GM06990 (cell line): ENCODE measurements around the gene RPS29.
"Not testable (repeated sequence)": the region's sequence is repeated elsewhere in the genome, so short reads cannot be mapped to it uniquely, and the experiment has no call there.

Experiments used
- DNase-seq: peaks from one replicate; pipeline ENCODE4 v3.0.0-alpha.2; 2011; ENCODE audit not compliant: insufficient read length; ENCODE audit errors: extremely low read depth
- H3K27me3 ChIP-seq: replicated peaks from 2 replicates; pipeline ENCODE4 v1.6.0; 2011; ENCODE audit warnings: low read length; ENCODE audit not compliant: control insufficient read depth, insufficient read depth
- H3K36me3 ChIP-seq: 2 replicates; pipeline ENCODE4 v1.5.1; 2011; ENCODE audit warnings: low read length; ENCODE audit not compliant: control insufficient read depth, insufficient read depth
- H3K4me3 ChIP-seq: replicated peaks from 2 replicates; pipeline ENCODE4 v1.5.1; 2011; ENCODE audit warnings: low read depth, mild to moderate bottlenecking, control low read depth, low read length
- CTCF ChIP-seq: IDR thresholded peaks from 2 replicates; pipeline ENCODE4 v1.5.1; 2011; ENCODE audit warnings: low read length, control low read depth, mild to moderate bottlenecking, inconsistent platforms; ENCODE audit not compliant: insufficient read depth, poor library complexity, severe bottlenecking

RPS29 gene

GRCh38 chr14:49623387-49623786 is 37.2 kb upstream of the RPS29 start:
- H3K4me3 ChIP-seq, result peak overlapping the region; percentile 95
- no peaks in the 10 kb centered on the region for H3K27me3 ChIP-seq
- H3K36me3 ChIP-seq, result no peaks in the 10 kb centered on the region
- no peak for TF ChIP-seq CTCF
- DNase-seq, result no peak

DNA sequence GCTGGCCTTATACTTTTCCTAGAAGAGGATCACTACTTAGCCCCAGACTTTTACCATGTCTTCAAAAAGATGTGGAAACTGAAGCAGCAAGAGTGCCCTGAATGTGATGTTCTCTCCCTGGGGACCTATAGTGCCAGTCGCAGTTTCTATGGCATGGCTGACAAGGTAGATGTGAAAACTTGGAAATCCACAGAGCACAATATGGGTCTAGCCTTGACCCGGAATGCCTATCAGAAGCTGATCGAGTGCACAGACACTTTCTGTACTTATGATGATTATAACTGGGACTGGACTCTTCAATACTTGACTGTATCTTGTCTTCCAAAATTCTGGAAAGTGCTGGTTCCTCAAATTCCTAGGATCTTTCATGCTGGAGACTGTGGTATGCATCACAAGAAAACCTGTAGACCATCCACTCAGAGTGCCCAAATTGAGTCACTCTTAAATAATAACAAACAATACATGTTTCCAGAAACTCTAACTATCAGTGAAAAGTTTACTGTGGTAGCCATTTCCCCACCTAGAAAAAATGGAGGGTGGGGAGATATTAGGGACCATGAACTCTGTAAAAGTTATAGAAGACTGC is 35.9 kb upstream of the RPS29 start:
- no peak for TF ChIP-seq CTCF
- H3K27me3 ChIP-seq, result no peaks in the 10 kb centered on the region
- H3K4me3 ChIP-seq, result peak overlapping the region; percentile 95
- no peak for DNase-seq
- H3K36me3 ChIP-seq, result no peaks in the 10 kb centered on the region

DNA sequence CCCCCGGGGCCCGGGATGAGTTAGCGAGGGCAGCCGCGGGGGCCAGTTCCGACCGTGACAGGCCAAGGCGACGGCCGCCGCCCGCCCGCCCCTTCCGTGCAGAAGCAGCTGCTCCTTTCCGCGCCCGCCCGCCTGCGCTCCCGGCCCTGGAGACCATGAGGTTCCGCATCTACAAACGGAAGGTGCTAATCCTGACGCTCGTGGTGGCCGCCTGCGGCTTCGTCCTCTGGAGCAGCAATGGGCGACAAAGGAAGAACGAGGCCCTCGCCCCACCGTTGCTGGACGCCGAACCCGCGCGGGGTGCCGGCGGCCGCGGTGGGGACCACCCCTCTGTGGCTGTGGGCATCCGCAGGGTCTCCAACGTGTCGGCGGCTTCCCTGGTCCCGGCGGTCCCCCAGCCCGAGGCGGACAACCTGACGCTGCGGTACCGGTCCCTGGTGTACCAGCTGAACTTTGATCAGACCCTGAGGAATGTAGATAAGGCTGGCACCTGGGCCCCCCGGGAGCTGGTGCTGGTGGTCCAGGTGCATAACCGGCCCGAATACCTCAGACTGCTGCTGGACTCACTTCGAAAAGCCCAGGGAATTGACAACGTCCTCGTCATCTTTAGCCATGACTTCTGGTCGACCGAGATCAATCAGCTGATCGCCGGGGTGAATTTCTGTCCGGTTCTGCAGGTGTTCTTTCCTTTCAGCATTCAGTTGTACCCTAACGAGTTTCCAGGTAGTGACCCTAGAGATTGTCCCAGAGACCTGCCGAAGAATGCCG is 35.1 kb upstream of the RPS29 start:
- H3K4me3 ChIP-seq, result peak overlapping the region; percentile 95

DNA sequence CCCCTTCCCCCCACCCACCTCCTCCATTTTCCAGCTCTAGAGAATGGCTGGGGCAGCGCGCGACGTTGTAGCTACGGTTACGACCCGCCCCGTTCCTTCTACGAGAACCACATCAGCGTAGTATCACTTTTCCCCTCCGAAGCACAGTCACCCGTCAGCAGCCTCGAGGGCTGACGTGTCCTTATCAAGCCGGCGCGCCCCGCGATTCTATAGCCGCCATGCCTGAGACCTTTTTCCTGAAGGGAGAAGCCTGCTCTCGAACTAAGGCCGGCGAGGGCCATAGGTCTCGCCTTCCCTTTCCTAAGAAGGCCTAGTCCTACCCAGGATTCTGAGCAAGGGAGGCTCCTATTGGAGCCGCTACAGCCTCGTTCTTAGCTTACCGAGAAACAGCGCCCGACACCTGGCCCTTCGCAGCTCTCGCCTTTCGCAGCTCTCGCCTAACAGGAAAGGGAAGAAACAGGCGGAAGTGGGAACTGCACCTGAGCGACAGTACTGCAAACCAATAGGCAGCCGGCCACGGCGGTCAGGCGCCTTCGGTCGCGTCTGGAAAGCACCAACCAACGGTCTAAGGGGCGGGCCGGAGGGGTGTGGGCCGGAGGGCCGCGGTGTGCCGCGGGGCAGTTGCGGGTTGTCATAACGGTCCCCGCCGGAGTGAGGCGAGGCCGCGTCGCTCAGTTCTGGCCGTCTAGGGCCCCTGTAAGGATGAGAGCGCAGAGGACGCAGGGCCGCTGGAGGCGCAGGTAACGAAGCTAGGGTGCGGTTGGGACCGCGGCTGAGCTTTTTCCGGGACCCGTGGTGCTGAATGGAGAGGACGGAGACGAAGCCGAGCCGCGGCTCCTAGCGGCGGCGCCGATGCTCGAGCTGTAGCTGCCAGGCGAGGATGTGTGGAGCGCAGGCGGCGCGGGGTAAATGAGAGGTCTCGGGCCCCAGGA is 34.3 kb upstream of the RPS29 start, which contains the start of the genes MGAT2 and RPL36AL:
Gene MGAT2 (plus strand): TSS at position 618 of the 932 bp plus-strand sequence. CDS start 470 bp downstream, outside the sequence.
Gene RPL36AL (minus strand): TSS at position 445 of the 932 bp plus-strand sequence. CDS start 1,522 bp downstream, outside the sequence.
- peak; percentile 26 for TF ChIP-seq CTCF
- peak; percentile 98 for DNase-seq
- Histone ChIP-seq H3K4me3 (peak within 1 kb of the TSS; percentile 95), H3K27me3 (no peaks in the 10 kb centered on the region), H3K36me3 (peaks cover 3% of the 10 kb centered on the region)

More for the DNA sequence above, 35.1 kb upstream of the RPS29 start:
- DNase-seq, result peak; percentile 82
- TF ChIP-seq CTCF, result no peak
- Histone ChIP-seq H3K27me3 (no peaks in the 10 kb centered on the region), H3K36me3 (no peaks in the 10 kb centered on the region)

- TF ChIP-seq CTCF, result no peak
- no peaks in the 10 kb centered on the region for H3K27me3 ChIP-seq
- peaks cover 3% of the 10 kb centered on the region for H3K36me3 ChIP-seq
- H3K4me3 ChIP-seq, result peak overlapping the region; percentile 95
- DNase-seq, result no peak
These were observed 33.5 kb upstream of the RPS29 start for GRCh38 chr14:49619730-49620129.

DNA sequence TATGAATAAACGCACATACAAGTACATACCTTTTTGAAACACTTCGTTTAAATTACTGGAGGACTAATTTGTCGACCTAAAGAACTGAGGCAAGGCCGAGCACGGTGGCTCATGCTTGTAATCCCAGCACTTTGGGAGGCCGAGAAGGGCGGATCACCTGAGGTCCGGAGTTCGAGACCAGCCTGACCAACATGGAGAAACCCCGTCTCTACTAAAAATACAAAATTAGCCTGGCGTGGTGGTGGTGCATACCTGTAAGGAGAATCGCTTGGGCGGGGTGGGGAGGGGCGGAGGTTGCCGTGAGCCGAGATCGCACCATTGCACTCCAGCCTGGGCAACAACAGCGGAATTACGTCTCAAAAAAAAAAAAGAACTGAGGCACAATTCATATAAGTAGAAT is 33.1 kb upstream of the RPS29 start:
- not testable (repeated sequence) for H3K27me3 ChIP-seq, H3K36me3 ChIP-seq, DNase-seq
- peak overlapping the region; percentile 95 for H3K4me3 ChIP-seq
